ENCODE measurements around the gene MIP. TPM values are rescaled to one million over a fixed set of nuclear protein-coding genes. Genes with fewer than 3 reads are reported as not detected.
A peak's percentile ranks its signal among the peaks of the same experiment; 100 is the strongest.

Gene MIP
- total RNA-seq, 4 donors from 2014 or later, result not detected

- peak within 1 kb of the TSS; percentile 80 to 94 (median 86) for H3K27ac ChIP-seq
- peak; percentile 78 to 81 for TF ChIP-seq POLR2A (IDR thresholded peaks at IDR 0.05)
- peak in 4 of 6 experiments; percentile 2 to 38 (median 18) for TF ChIP-seq CTCF (IDR thresholded peaks at IDR 0.05)
- H3K4me3 ChIP-seq, result peak within 1 kb of the TSS; percentile 69 to 88 (median 81)
- H3K4me1 ChIP-seq, result peaks cover 0 to 19% (median 3%) of the 10 kb centered on the region in 4 donors
- H3K27me3 ChIP-seq, result no peaks in the 10 kb centered on the region
- peak; percentile 92 to 97 (median 94) for DNase-seq
- H3K9me3 ChIP-seq, result no peaks in the 10 kb centered on the region
- H3K36me3 ChIP-seq, result no peaks in the 10 kb centered on the region
These were observed 14.0 kb upstream of the MIP start, which contains the start of gene SPRYD4 for GRCh38 chr12:56468216-56469006. TSS of gene SPRYD4 (plus strand) at chr12:56468578. CDS start at chr12:56468592, 14 bp downstream.

DNA sequence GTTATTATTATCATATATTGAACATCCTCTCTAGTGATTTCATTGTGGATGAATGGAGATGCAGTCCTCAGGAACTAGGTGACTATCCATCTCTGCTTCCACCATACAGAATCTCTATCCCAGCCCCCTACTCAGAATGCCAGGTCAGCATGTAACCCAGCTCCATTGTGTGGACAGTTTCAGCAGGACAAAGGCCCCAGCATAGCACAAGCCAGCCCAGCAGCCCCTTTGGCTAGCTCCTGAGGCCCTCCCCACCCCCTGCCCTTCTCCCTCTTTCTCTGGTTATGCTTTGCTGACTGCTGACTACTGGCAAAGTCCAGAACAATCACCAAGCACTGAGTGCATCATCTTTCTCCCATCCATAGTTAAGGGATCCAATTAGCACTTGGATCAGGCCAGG is 8.1 kb upstream of the MIP start:
- no peak for DNase-seq
- TF ChIP-seq POLR2A (IDR thresholded peaks at IDR 0.05) (no peak), CTCF (IDR thresholded peaks at IDR 0.05) (no peak)

DNA sequence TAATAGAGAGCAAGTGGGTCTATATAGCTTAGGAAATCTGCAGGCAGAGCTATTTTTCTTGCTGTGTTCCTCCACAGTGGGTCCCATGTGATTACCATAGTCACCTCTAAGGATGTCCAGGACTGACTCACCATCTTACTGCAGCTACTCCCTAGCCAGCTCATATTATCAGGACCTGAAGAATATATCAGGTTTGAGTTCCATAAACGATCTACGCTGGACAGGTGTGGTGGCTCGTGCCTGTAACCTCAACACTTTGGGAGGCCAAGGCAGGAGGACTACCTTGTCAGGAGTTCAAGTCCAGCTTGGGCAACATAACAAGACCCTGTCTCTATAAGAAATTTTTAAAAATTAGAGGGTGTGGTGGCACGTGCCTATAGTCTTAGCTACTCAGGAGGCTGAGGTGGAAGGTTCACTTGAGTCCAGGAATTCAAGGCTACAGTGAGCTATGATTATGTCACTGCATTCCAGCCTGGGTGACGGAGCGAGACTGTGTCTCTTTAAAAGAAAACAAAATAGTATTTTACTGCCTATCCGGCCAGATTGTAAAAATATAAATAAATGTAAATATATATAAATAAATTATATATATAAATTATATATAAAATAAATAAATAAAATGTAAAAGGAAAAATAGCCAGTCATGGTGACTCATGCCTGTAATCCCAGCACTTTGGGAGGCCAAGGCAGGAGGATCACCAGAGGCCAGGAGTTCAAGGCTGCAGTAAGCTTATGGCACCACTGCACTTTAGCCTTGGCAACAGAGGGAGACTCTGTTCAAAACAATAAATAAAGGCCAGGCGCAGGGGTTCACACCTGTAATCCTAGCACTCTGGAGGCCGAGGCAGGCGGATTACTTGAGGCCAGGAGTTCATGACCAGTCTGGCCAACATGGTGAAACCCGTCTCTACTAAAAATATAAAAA is 7.0 kb upstream of the MIP start:
- Histone ChIP-seq H3K36me3 (no peaks in the 10 kb centered on the region), H3K27me3 (no peaks in the 10 kb centered on the region), H3K9me3 (no peaks in the 10 kb centered on the region), H3K4me3 (no peak overlapping the region), H3K4me1 (no peaks in the 10 kb centered on the region), H3K27ac (no peak overlapping the region)
- no peak for TF ChIP-seq POLR2A (IDR thresholded peaks at IDR 0.05)
- no peak for TF ChIP-seq CTCF (IDR thresholded peaks at IDR 0.05)
- DNase-seq, result no peak

More for the DNA sequence above, 8.1 kb upstream of the MIP start:
- H3K4me3 ChIP-seq, result no peak overlapping the region
- H3K27ac ChIP-seq, result no peak overlapping the region
- no peaks in the 10 kb centered on the region for H3K27me3 ChIP-seq
- H3K36me3 ChIP-seq, result no peaks in the 10 kb centered on the region
- no peaks in the 10 kb centered on the region for H3K9me3 ChIP-seq
- H3K4me1 ChIP-seq, result peaks cover 0 to 2% (median under 1%) of the 10 kb centered on the region in 4 donors

DNA sequence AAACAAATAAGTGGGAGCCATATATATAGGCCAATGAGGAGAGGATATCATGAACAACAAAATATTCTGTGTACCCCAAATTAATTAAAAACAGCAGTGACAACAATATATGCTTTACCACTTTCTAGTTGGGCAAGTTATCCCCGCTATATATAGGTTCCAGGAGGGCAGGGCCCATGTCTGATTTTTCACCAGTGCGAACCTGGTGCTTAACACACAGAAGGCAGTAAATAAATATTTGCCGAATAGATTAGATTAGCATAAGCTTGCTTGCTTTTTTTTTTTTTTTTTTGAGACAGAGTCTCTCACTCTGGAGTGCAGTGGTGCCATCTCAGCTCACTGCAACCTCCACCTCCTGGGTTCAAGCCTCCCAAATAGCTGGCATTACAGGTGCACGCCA is 3.4 kb upstream of the MIP start:
- DNase-seq, result no peak
- Histone ChIP-seq H3K4me1 (no peaks in the 10 kb centered on the region), H3K27ac (no peak overlapping the region), H3K27me3 (no peaks in the 10 kb centered on the region), H3K9me3 (no peaks in the 10 kb centered on the region), H3K4me3 (no peak overlapping the region), H3K36me3 (no peaks in the 10 kb centered on the region)
- TF ChIP-seq CTCF (IDR thresholded peaks at IDR 0.05), result no peak
- TF ChIP-seq POLR2A (IDR thresholded peaks at IDR 0.05), result no peak

DNA sequence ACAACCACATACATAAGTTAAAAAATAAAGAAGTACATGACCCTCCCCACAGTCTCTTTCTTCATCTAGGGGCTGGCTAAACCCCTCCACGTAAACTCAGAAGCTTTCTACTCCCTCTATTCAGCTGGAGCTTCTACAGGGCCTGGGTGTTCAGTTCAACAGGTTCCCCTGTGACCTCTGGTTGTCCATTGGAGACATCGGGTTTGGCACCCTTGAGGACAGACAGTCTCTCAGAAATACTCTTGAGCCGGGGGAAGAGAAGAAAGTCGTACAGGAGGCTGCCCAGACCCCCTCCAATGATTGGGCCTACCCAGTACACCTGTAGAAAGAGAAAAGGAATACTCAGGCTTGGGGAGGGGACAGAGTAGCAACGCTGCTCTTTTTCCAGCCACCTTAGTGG is 3.3 kb downstream of the MIP start:
- H3K4me1 ChIP-seq, result peaks cover 0 to 6% (median 0%) of the 10 kb centered on the region in 4 donors
- no peaks in the 10 kb centered on the region for H3K27me3 ChIP-seq
- H3K4me3 ChIP-seq, result no peak overlapping the region
- no peak for DNase-seq
- no peaks in the 10 kb centered on the region for H3K36me3 ChIP-seq
- no peak overlapping the region for H3K27ac ChIP-seq
- TF ChIP-seq POLR2A (IDR thresholded peaks at IDR 0.05) (no peak), CTCF (IDR thresholded peaks at IDR 0.05) (no peak)
- no peaks in the 10 kb centered on the region for H3K9me3 ChIP-seq
